ENCODE measurements around the gene CEACAM5.

DNA sequence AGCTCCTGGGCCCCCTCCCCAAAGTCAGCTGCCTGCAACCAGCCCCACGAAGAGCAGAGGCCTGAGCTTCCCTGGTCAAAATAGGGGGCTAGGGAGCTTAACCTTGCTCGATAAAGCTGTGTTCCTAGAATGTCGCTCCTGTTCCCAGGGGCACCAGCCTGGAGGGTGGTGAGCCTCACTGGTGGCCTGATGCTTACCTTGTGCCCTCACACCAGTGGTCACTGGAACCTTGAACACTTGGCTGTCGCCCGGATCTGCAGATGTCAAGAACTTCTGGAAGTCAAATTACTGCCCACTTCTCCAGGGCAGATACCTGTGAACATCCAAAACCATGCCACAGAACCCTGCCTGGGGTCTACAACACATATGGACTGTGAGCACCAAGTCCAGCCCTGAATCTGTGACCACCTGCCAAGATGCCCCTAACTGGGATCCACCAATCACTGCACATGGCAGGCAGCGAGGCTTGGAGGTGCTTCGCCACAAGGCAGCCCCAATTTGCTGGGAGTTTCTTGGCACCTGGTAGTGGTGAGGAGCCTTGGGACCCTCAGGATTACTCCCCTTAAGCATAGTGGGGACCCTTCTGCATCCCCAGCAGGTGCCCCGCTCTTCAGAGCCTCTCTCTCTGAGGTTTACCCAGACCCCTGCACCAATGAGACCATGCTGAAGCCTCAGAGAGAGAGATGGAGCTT, 4.7 kb upstream of the CEACAM5 start:
- TF ChIP-seq KLF16 (tag by site-specific recombination; IDR thresholded peaks at IDR 0.05) = no peak
- no peak for TF ChIP-seq ZNF510 (tag by site-specific recombination; IDR thresholded peaks at IDR 0.05; ENCODE audit: insufficient replicate concordance)

All from HEK293 (cell line).